ENCODE measurements around the gene ATP6V1B1. TPM values are rescaled to one million over a fixed set of nuclear protein-coding genes. Genes with fewer than 3 reads are reported as not detected.

Gene ATP6V1B1
- total and polyA plus RNA-seq, 9 of the 15 experiments (the other 6 are each of a cell fraction or from before 2014, with no cell fraction given), result not detected

GRCh38 chr2:70984576-70985282 lies 49.0 kb downstream of the ATP6V1B1 start (continued):
- TF ChIP-seq SIRT6 (IDR thresholded peaks at IDR 0.05; ENCODE audit: low read depth, low read length), result no peak
- no peak for TF ChIP-seq ZNF780A (CRISPR knock-in tag; IDR thresholded peaks at IDR 0.05)
- TF ChIP-seq POLR2G (IDR thresholded peaks at IDR 0.05; ENCODE audit: low read depth, low read length), result peak; percentile 65
- TF ChIP-seq ETV6 (IDR thresholded peaks at IDR 0.05; ENCODE audit: borderline replicate concordance in 1 of 2, low read depth in 2 of 2, low read length in 1 of 2), result no peak
- no peak for TF ChIP-seq ETV6 (CRISPR knock-in tag; IDR thresholded peaks at IDR 0.05; ENCODE audit: borderline replicate concordance)
- TF ChIP-seq MYC (IDR thresholded peaks at IDR 0.05; ENCODE audit: low read depth, low read length), result peak; percentile 68
- TF ChIP-seq MYC (CRISPR knock-in tag; IDR thresholded peaks at IDR 0.05; ENCODE audit: borderline replicate concordance, low read depth), result no peak
- TF ChIP-seq RB1 (IDR thresholded peaks at IDR 0.05; ENCODE audit: low read depth), result peak; percentile 43; the same call in 1 of the 2 replicates
- TF ChIP-seq PHF8 (IDR thresholded peaks at IDR 0.05; ENCODE audit: borderline replicate concordance, low read length), result no peak
- no peak for TF ChIP-seq ZNF431 (CRISPR knock-in tag; IDR thresholded peaks at IDR 0.05)
- TF ChIP-seq RBM25 (IDR thresholded peaks at IDR 0.05; ENCODE audit: low read depth, low read length, severe bottlenecking), result no peak
- TF ChIP-seq SMC3 (conservative IDR thresholded peaks at IDR 0.05; ENCODE audit: insufficient read depth, low read depth, low read length), result peak; percentile 39; the same call in 1 of the 2 replicates
- TF ChIP-seq YY1 (IDR thresholded peaks at IDR 0.05; ENCODE audit: borderline replicate concordance in 1 of 3, control insufficient read depth in 1 of 3, extremely low read depth in 1 of 3, insufficient read depth in 3 of 3, insufficient read length in 1 of 3, insufficient replicate concordance in 2 of 3, low read depth in 1 of 3, low read length in 2 of 3), result no peak
- TF ChIP-seq RAD21 (CRISPR knock-in tag; conservative IDR thresholded peaks at IDR 0.05 in 1 of 2, IDR thresholded peaks at IDR 0.05 in 1 of 2), result peak; percentile 23 to 57; a peak in 3 of 4 replicates
- no peak for TF ChIP-seq HNRNPLL (IDR thresholded peaks at IDR 0.05; ENCODE audit: low read depth, low read length, poor library complexity, severe bottlenecking)
- TF ChIP-seq DNMT1 (IDR thresholded peaks at IDR 0.05), result no peak
